Measurements from ENCODE around the gene RGS5.
"Not testable (repeated sequence)": the region's sequence is repeated elsewhere in the genome, so short reads cannot be mapped to it uniquely, and the experiment has no call there.

Gene RGS5

DNA sequence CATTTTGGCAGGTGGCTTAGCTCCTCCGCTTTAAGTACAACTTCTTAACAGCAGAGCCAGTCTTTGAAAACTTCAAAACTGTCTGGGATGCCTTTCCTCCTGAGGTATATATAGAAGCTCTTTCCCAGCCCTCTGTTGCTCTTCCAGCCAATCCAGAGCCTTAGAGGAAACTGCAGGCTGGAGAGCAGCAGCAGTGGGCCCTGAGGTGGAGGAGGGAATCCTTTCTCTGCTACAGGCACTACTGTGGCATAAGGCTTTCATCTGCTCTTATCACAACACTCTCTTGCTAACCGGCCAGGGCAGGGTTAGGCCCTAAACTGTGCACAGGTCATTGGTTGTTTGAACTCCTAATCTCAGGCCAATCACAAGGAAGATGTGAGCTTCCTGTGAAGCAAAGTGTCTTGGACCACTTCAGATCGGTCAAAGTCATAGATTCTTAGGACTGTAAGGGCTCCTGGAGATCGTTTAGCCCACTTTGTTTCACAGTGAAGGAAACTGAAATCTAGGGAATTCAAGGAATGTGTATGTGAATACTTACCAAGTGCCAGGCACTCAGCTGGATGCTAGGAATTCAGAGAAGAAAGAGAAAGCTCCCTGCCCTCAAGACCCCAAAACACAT lies at the start of gene RGS5:
Gene RGS5 (minus strand): TSS at position 84 of the 619 bp plus-strand sequence. CDS start 81 bp downstream, at position 3.
- in situ Hi-C loops (cut with MboI; ENCODE audit: low sequenced_read_pairs): no loop called here

GRCh38 chr1:163250382-163250974 lies 47.8 kb upstream of the RGS5 start:
- in situ Hi-C loops (cut with MboI; ENCODE audit: low sequenced_read_pairs): no loop called here

GRCh38 chr1:163248064-163248463 lies 45.3 kb upstream of the RGS5 start:
- in situ Hi-C loops (cut with MboI; ENCODE audit: low sequenced_read_pairs): no loop called here

DNA sequence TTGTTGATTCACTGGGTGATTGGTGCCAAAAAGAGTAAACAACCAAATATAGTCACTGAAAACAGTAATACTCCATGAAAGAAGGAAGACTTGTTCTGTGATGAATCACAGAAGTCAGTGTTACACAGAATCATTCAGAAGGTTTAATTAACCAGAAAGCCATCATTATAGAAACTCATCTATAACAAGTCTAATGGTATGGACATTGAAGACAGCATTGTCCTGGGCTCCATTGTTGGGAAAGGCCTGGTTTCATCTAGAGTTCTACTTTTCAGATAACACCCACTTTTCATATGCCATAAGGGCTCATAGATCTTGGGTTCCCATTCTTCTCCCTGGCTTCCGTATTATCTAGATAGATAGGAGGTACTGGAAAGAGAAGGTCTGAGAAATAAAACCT lies 41.9 kb upstream of the RGS5 start:
- in situ Hi-C loops (cut with MboI; ENCODE audit: low sequenced_read_pairs): not testable (repeated sequence)

DNA sequence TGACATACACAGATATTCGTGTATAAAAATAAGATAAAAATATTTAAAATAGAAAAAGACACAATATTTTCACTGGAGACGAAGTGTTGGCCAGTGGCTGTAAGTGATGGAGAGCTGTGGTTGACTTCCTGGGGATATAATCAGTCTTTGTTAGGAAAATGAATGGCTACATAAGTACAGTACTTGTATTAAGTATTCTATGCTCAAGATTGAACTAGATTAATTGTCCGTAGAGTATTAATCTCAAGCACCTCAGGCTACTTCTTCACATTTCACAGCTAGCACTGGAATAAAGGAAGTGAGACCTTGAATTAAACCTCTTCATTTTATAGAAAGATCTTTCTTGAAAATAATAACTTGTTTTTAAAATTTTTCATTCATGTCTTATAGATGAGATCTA lies 39.0 kb upstream of the RGS5 start:
- in situ Hi-C loops (cut with MboI; ENCODE audit: low sequenced_read_pairs): no loop called here

DNA sequence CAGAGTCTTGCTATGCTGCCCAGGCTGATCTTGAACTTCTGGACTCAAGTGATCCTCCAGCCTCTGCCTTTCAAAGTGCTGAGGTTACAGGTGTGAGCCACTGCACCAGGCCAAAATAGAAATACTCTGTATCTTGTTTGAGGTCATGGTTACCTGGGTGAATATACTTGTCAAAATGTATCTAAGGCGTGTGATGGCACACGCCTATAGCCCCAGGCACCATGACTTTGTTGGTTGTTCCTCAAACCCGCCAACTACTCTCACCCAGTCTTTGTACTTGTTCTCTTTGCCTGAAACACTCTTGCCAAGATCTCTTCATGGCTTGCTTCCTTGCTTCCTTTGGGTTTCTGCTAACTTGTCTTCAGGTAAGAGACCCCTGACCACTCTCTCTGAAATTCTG lies 38.0 kb upstream of the RGS5 start:
- in situ Hi-C loops (cut with MboI; ENCODE audit: low sequenced_read_pairs): no loop called here

GRCh38 chr1:163233643-163234042 lies 30.9 kb upstream of the RGS5 start:
- in situ Hi-C loops (cut with MboI; ENCODE audit: low sequenced_read_pairs): not testable (repeated sequence)

- in situ Hi-C loops (cut with MboI; ENCODE audit: low sequenced_read_pairs): no loop called here
These were observed 28.7 kb upstream of the RGS5 start for GRCh38 chr1:163231385-163231784.

- in situ Hi-C loops (cut with MboI; ENCODE audit: low sequenced_read_pairs): no loop called here
These were observed 28.1 kb upstream of the RGS5 start for GRCh38 chr1:163230827-163231226.

DNA sequence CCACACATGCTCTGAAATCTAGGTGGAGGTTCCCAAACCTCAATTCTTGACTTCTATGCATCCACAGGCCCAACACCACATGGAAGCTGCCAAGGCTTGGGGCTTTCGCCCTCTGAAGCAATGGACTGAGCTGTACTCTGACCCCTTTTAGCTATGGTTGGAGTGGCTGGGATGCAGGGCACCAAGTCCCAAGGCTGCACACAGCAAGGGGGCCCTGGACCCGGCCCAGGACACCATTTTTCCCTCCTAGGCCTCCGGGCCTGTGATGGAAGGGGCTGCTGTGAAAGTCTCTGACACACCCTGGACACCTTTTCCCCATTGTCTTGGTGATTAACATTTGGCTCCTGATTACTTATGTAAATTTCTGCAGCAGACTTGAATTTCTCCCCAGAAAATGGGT lies 25.6 kb upstream of the RGS5 start:
- in situ Hi-C loops (cut with MboI; ENCODE audit: low sequenced_read_pairs): not testable (repeated sequence)

- in situ Hi-C loops (cut with MboI; ENCODE audit: low sequenced_read_pairs): no loop called here
These were observed 24.4 kb upstream of the RGS5 start for GRCh38 chr1:163227126-163227525.

DNA sequence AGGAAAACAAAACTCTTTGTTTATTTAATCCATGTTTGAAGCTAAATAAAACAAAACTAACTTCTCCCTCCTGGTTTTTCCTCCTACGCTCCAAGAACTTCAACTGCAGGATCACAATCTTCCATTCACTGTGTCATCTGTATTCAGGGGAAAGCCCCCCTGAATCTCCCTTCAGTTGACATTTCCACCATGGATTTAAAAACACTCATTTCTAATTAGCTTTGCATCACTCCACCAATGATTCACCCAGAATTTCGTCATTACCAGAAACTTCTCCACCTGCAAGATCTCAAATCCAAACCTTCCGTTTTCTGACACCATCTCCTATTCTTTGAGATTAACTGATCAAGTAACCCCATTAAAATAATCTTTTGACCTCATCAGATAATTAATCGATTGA lies 10.9 kb upstream of the RGS5 start:
- in situ Hi-C loops (cut with MboI; ENCODE audit: low sequenced_read_pairs): no loop called here

GRCh38 chr1:163211667-163212066 lies 9.0 kb upstream of the RGS5 start:
- in situ Hi-C loops (cut with MboI; ENCODE audit: low sequenced_read_pairs): no loop called here

DNA sequence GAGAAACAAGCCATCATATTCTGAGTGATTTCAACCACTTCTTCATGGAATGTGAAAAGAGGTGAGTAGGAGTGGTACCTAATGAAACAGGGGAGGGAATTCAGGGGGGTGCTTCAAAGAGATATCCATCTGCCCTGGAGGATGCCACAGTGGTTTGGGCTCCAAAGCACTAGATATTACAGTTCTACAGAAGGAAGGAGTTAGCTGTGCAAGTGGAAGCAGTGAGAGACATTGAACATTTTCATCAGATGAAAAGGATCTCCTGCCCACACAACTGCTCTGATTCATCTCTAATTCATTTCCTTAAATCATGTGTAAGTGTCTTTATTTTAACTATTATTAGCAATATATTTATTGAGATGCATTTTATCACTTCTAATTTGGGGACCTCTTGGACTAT lies 2.8 kb upstream of the RGS5 start:
- in situ Hi-C loops (cut with MboI; ENCODE audit: low sequenced_read_pairs): no loop called here

DNA sequence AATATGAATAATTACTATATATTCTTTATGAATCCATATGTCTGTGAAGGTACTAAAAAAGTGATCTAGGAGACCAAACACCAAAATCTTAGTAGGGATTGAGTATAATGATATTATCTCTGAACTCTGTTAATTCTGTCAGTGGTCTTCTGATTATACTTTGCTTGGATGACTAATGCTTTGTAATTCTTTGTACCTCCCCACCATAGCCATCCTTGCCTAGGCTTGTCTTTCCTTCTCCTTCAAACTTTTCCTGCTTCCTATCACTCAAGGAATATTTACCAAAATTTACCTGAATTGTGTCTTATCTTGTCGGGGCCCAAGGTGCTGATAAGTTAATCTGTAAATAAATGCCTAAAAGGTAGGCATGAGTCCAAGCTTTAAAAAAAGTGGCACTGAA lies 845 bp upstream of the RGS5 start:
- in situ Hi-C loops (cut with MboI; ENCODE audit: low sequenced_read_pairs): no loop called here

DNA sequence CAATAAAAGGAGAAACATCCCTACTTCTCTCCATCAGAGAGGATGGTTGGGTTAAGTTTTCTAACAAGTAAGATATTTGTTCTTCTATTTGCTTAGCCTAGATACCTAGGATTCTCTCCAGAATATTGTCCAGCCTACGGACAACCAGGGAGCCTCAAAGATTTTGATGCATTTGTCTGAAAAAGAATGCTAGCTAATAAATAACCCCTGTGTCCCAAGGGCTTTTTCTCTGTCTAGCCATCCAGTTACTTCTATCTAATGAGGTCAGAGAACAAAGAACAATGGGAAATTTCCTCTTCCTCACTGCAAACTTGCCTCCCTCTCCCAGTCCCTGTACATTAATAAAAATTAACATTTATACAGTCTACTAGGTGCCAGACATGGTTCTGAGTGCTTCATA lies 810 bp downstream of the RGS5 start:
- in situ Hi-C loops (cut with MboI; ENCODE audit: low sequenced_read_pairs): no loop called here

DNA sequence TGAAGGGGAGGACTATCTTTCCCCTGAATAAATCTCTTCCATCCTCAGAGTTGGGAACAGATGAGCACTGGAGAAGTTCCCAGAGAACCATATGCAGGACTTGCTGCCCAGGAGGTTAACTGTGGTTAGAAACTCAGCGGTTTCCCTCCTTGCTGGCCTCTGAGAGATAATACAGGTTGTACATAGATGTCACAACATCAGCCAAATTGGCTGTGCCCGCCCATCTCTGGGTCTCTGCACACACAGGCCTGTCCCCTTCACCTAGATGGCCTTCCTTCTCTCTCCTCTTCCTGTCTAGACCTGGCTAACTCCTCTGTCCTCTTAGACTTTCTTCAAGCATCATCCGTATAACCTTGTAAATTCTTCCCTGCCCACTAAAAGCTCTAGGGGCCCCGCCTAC lies 5.7 kb downstream of the RGS5 start:
- in situ Hi-C loops (cut with MboI; ENCODE audit: low sequenced_read_pairs): no loop called here

GRCh38 chr1:163196449-163196787 lies 6.3 kb downstream of the RGS5 start:
- in situ Hi-C loops (cut with MboI; ENCODE audit: low sequenced_read_pairs): no loop called here

DNA sequence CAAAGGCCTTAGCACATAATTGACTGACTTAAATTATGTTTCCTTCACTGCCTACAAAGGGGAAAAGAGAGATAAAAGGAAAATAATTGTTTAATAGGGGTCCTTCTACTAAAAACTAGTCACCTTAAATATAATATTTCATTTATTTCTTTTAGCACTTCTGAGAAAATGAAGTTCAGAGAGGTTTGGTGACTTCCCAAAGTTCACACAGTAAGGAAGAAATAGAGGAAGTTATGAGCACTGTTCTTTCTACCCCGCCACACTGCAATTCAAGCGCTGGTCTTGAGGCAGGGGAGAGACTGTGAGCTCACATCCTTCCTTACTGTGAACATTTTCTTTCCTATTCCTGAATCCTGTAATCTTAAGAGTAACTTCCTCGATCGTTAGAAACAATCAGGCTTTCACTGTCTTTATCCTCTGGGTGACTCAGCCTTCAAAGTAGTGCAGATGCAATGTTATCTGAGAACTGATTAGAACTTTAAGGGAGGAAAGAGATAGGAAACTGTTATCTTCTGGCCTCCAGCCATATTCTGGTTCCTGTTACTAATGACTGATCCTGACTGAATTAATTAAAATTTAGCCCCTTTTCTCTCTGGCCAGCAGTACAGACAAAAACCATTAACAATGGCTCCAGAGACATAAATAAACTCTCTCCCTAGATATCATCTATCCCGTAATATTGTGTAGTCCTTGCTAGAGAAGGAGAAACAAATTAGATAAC lies 6.8 kb downstream of the RGS5 start:
- in situ Hi-C loops (cut with MboI; ENCODE audit: low sequenced_read_pairs): no loop called here

DNA sequence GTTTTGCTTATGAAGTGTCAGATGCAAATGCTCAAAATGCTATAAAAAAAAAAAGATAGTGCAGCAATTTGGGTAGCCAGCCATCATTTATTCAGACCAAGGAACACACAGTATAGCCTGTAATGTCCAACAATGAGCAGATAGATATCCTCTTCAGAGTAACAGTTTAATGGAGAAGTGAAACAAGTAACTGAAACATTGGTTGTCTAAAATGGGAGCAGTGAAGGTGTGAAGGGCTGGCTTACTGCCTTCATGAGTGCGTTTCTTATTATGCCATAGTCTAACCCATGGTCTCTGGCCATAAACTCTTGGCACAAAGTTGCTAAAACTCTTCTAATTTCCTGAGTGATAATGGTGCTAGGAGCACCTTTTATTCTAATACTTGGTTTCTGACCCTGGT lies 11.4 kb downstream of the RGS5 start:
- in situ Hi-C loops (cut with MboI; ENCODE audit: low sequenced_read_pairs): no loop called here

GRCh38 chr1:163188947-163189346 lies 13.8 kb downstream of the RGS5 start:
- in situ Hi-C loops (cut with MboI; ENCODE audit: low sequenced_read_pairs): no loop called here

DNA sequence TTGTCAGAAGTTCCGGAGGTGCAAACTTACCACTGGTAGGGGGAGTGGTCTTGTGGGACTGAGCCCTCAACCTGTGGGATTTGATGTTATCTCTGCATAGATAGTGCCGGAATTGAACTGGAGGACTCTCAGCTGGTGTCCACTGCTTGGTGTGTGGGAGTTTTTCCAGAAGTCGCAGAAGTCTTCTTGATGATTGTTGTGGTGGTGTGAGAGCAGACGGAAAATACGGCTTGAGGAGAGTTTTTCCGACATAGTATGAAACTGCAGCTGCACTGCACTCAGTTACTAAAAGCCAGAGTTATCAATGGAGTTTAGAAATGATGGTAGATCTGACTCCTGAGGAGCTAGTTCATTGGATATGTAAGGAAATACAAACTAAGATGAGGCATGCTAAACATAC lies 14.9 kb downstream of the RGS5 start:
- in situ Hi-C loops (cut with MboI; ENCODE audit: low sequenced_read_pairs): no loop called here

- in situ Hi-C loops (cut with MboI; ENCODE audit: low sequenced_read_pairs): no loop called here
These were observed 15.9 kb downstream of the RGS5 start for GRCh38 chr1:163186862-163187261.

All from hTERT RPE-1 (cell line).